ENCODE results near the gene GALNT13. TPM values are rescaled to one million over a fixed set of nuclear protein-coding genes. Genes with fewer than 3 reads are reported as not detected.

The GALNT13 gene
- total and polyA plus RNA-seq, 10 of the 15 experiments (the other 5 are each of a cell fraction or from before 2014, with no cell fraction given), result 0.04 TPM; not detected in 9

GRCh38 chr2:154233231-154233630, 361.5 kb downstream of the GALNT13 start (continued):
- TF ChIP-seq REST (IDR thresholded peaks at IDR 0.05; ENCODE audit: low read depth, low read length), result no peak
- no peak for TF ChIP-seq ATF7 (IDR thresholded peaks at IDR 0.05; ENCODE audit: low read depth)
- no peak for TF ChIP-seq SMC3 (IDR thresholded peaks at IDR 0.05; ENCODE audit: borderline replicate concordance, low read length)
- TF ChIP-seq IRF3 (IDR thresholded peaks at IDR 0.05), result no peak
- TF ChIP-seq ESRRA (IDR thresholded peaks at IDR 0.05; ENCODE audit: low read length), result no peak

GRCh38 chr2:154238252-154238651, 366.5 kb downstream of the GALNT13 start:
- in situ Hi-C loops (cut with MboI), result no loop called here
- Histone ChIP-seq H4K20me1 (ENCODE audit: control insufficient read depth, insufficient read depth) (no peaks in the 10 kb centered on the region), H3K36me3 (ENCODE audit: control insufficient read depth in 2 of 2, insufficient read depth in 2 of 2, low read length in 1 of 2) (no peaks in the 10 kb centered on the region), H3K4me2 (ENCODE audit: control insufficient read depth, insufficient read depth) (no peak overlapping the region), H3K4me1 (ENCODE audit: control insufficient read depth, insufficient read depth, low read length) (no peaks in the 10 kb centered on the region), H3K9me3 (replicated peaks; ENCODE audit: control insufficient read depth, insufficient read depth, low read length) (no peaks in the 10 kb centered on the region), H3K9ac (ENCODE audit: control insufficient read depth, insufficient read depth, low read length) (no peak overlapping the region), H3K27me3 (replicated peaks in 1 of 2; ENCODE audit: control insufficient read depth in 2 of 2, insufficient read depth in 2 of 2, low read length in 1 of 2) (no peaks in the 10 kb centered on the region), H3K4me3 (no peak overlapping the region), H2AFZ (ENCODE audit: control insufficient read depth, low read depth, low read length) (no peak overlapping the region), H3K27ac (ENCODE audit: control insufficient read depth, insufficient read depth) (no peak overlapping the region), H3K79me2 (ENCODE audit: control insufficient read depth, insufficient read depth, low read length) (no peaks in the 10 kb centered on the region)
- ChIA-PET SMC1A (ENCODE audit: uncharacterized antibody, unreplicated experiment) (no interaction called here), POLR2A (no interaction called here), CTCF (interaction anchor here (0.8 kb wide), 1 partner anchor 26 kb away, joined by 3 read pairs; no protein-coding TSS in a partner anchor), RAD21 (ENCODE audit: unreplicated experiment) (no interaction called here)
- intact Hi-C loops (cut with micrococcal nuclease; ENCODE audit: unreplicated experiment), result no loop called here
- no peak for FAIRE-seq
- WGBS (ENCODE audit: insufficient coverage, insufficient replicate concordance, low lambda C conversion rate, missing lambda C conversion rate), result 0% methylated on average over 1 of the region's 1 CpG
- DNase-seq (ENCODE audit: low read depth, low spot score), result no peak
- BruUV-seq (replicated peaks), result no TSS peak
- no peak for ATAC-seq
- TF ChIP-seq SPI1 (IDR thresholded peaks at IDR 0.05; ENCODE audit: borderline replicate concordance, insufficient read depth, low read depth, low read length) (no peak), NRF1 (conservative IDR thresholded peaks at IDR 0.05; ENCODE audit: low read depth, low read length) (no peak), PKNOX1 (IDR thresholded peaks at IDR 0.05) (no peak), KDM1A (IDR thresholded peaks at IDR 0.05; ENCODE audit: borderline replicate concordance) (no peak), GATAD2B (conservative IDR thresholded peaks at IDR 0.05; ENCODE audit: low read depth) (no peak), NFYA (IDR thresholded peaks at IDR 0.05; ENCODE audit: borderline replicate concordance, low read depth, low read length) (no peak), RELA (IDR thresholded peaks at IDR 0.05; ENCODE audit: borderline replicate concordance, partially characterized antibody) (no peak), NR2F1 (conservative IDR thresholded peaks at IDR 0.05) (no peak), MTA3 (IDR thresholded peaks at IDR 0.05; ENCODE audit: borderline replicate concordance, low read length) (no peak), HCFC1 (IDR thresholded peaks at IDR 0.05; ENCODE audit: low read length) (no peak), SP1 (IDR thresholded peaks at IDR 0.05; ENCODE audit: low read depth, low read length) (no peak), KLF5 (IDR thresholded peaks at IDR 0.05; ENCODE audit: partially characterized antibody) (no peak), IRF3 (IDR thresholded peaks at IDR 0.05) (no peak), SIX5 (IDR thresholded peaks at IDR 0.05; ENCODE audit: low read depth, low read length, severe bottlenecking) (no peak), NBN (IDR thresholded peaks at IDR 0.05) (no peak)

All from GM12878 (cell line).